HEK293 (cell line): Measurements from ENCODE around the gene VILL.
A peak's percentile ranks its signal among the peaks of the same experiment; 100 is the strongest.

Experiments
- EGR2 ChIP-seq: fragments of 450-650 bp; formaldehyde crosslinking; IDR thresholded peaks from 2 replicates; pipeline ENCODE4 v1.5.1; 2016; ENCODE audit warnings: low read depth, missing biosample characterization, missing genetic modification characterization
- FEZF1 ChIP-seq: fragments of 450-650 bp; formaldehyde crosslinking; IDR thresholded peaks from 2 replicates; pipeline ENCODE4 v1.5.1; 2016; ENCODE audit warnings: missing biosample characterization, missing genetic modification characterization
- GFI1B ChIP-seq: fragments of 450-650 bp; formaldehyde crosslinking; IDR thresholded peaks from 2 replicates; pipeline ENCODE4 v1.5.1; 2016; ENCODE audit warnings: missing biosample characterization, missing genetic modification characterization
- GLI4 ChIP-seq: fragments of 450-650 bp; formaldehyde crosslinking; IDR thresholded peaks from 2 replicates; pipeline ENCODE4 v1.5.1; 2016; ENCODE audit warnings: missing biosample characterization, missing genetic modification characterization
- HOXC10 ChIP-seq: sonication (generic); formaldehyde crosslinking; IDR thresholded peaks from 2 replicates; pipeline ENCODE4 v1.8.1; 2023; ENCODE audit warnings: mild to moderate bottlenecking, missing genetic modification reagents
- MYNN ChIP-seq: fragments of 450-650 bp; formaldehyde crosslinking; IDR thresholded peaks from 2 replicates; pipeline ENCODE4 v1.5.1; 2016; ENCODE audit warnings: missing biosample characterization, missing genetic modification characterization, borderline replicate concordance
- YY1 ChIP-seq: fragments of 450-650 bp; formaldehyde crosslinking; IDR thresholded peaks from 2 replicates; pipeline ENCODE4 v1.5.1; 2018; ENCODE audit warnings: missing biosample characterization, missing genetic modification characterization
- ZBTB21 ChIP-seq: fragments of 450-650 bp; formaldehyde crosslinking; IDR thresholded peaks from 2 replicates; pipeline ENCODE4 v1.5.1; 2017; ENCODE audit warnings: missing biosample characterization, missing genetic modification characterization
- ZBTB48 ChIP-seq: fragments of 450-650 bp; formaldehyde crosslinking; IDR thresholded peaks from 2 replicates; pipeline ENCODE4 v1.5.1; 2016; ENCODE audit warnings: missing biosample characterization, missing genetic modification characterization
- ZBTB49 ChIP-seq: fragments of 450-650 bp; formaldehyde crosslinking; IDR thresholded peaks from 2 replicates; pipeline ENCODE4 v1.5.1; 2016; ENCODE audit warnings: missing biosample characterization, missing genetic modification characterization, low read depth
- ZNF2 ChIP-seq: fragments of 450-650 bp; formaldehyde crosslinking; IDR thresholded peaks from 2 replicates; pipeline ENCODE4 v1.5.1; 2016; ENCODE audit warnings: missing biosample characterization, missing genetic modification characterization
- ZNF274 ChIP-seq, 2 experiments: fragments of 200-500 bp in 1 of 2; fragments of 450-650 bp in 1 of 2; sonication (Bioruptor generic) in 1 of 2; formaldehyde crosslinking in 1 of 2; IDR thresholded peaks; 2 replicates each; pipeline versions ENCODE4 v1.5.1 to v1.6.1; 2014 to 2016; ENCODE audit warnings: borderline replicate concordance in 1 of 2, inconsistent platforms in 1 of 2, low read length in 1 of 2, missing biosample characterization in 1 of 2, missing genetic modification characterization in 1 of 2
- ZNF280C ChIP-seq: fragments of 450-650 bp; formaldehyde crosslinking; IDR thresholded peaks from 2 replicates; pipeline ENCODE4 v1.5.1; 2016; ENCODE audit warnings: missing biosample characterization, missing genetic modification characterization
- ZNF362 ChIP-seq: fragments of 450-650 bp; formaldehyde crosslinking; IDR thresholded peaks from 2 replicates; pipeline ENCODE4 v1.5.1; 2016; ENCODE audit warnings: missing biosample characterization, missing genetic modification characterization
- ZNF416 ChIP-seq: fragments of 450-650 bp; formaldehyde crosslinking; IDR thresholded peaks from 2 replicates; pipeline ENCODE4 v1.5.1; 2016; ENCODE audit warnings: missing biosample characterization, missing genetic modification characterization
- ZNF423 ChIP-seq: fragments of 450-650 bp; formaldehyde crosslinking; IDR thresholded peaks from 2 replicates; pipeline ENCODE4 v1.5.1; 2016; ENCODE audit warnings: missing biosample characterization, missing genetic modification characterization
- ZNF501 ChIP-seq: fragments of 450-650 bp; formaldehyde crosslinking; IDR thresholded peaks from 2 replicates; pipeline ENCODE4 v1.5.1; 2016; ENCODE audit warnings: missing biosample characterization, missing genetic modification characterization
- ZNF596 ChIP-seq: fragments of 450-650 bp; IDR thresholded peaks from 2 replicates; pipeline ENCODE4 v1.5.0; 2018; ENCODE audit warnings: missing biosample characterization, mild to moderate bottlenecking, missing genetic modification characterization, moderate library complexity
- ZNF600 ChIP-seq: fragments of 450-650 bp; formaldehyde crosslinking; IDR thresholded peaks from 2 replicates; pipeline ENCODE4 v1.5.1; 2016; ENCODE audit warnings: missing biosample characterization, missing genetic modification characterization
- ZNF654 ChIP-seq: fragments of 450-650 bp; formaldehyde crosslinking; IDR thresholded peaks from 2 replicates; pipeline ENCODE4 v1.5.1; 2016; ENCODE audit warnings: low read depth, missing biosample characterization, missing genetic modification characterization
- ZNF76 ChIP-seq: fragments of 450-650 bp; formaldehyde crosslinking; IDR thresholded peaks from 2 replicates; pipeline ENCODE4; 2016; ENCODE audit warnings: low read depth, missing biosample characterization, missing genetic modification characterization, borderline replicate concordance
- ZNF777 ChIP-seq: fragments of 450-650 bp; formaldehyde crosslinking; IDR thresholded peaks from 2 replicates; pipeline ENCODE4 v1.5.1; 2017; ENCODE audit warnings: missing biosample characterization, missing genetic modification characterization, borderline replicate concordance
- ZNF791 ChIP-seq: fragments of 450-650 bp; formaldehyde crosslinking; IDR thresholded peaks from 2 replicates; pipeline ENCODE4 v1.5.1; 2016; ENCODE audit warnings: missing biosample characterization, missing genetic modification characterization
- ZSCAN23 ChIP-seq: fragments of 450-650 bp; formaldehyde crosslinking; IDR thresholded peaks from 2 replicates; pipeline ENCODE4 v1.5.1; 2016; ENCODE audit warnings: missing biosample characterization, missing genetic modification characterization
- TF ChIP-seq, protein P1 (sequence below): fragments of 450-650 bp; formaldehyde crosslinking; IDR thresholded peaks from 2 replicates; pipeline ENCODE4 v1.5.1; 2017; ENCODE audit warnings: missing biosample characterization, missing genetic modification characterization
- TF ChIP-seq, protein P2 (sequence below): fragments of 450-650 bp; formaldehyde crosslinking; IDR thresholded peaks from 2 replicates; pipeline ENCODE4 v1.5.1; 2016; ENCODE audit warnings: missing biosample characterization, missing genetic modification characterization
- TF ChIP-seq, protein P3 (sequence below): fragments of 450-650 bp; formaldehyde crosslinking; conservative IDR thresholded peaks from 2 replicates; pipeline ENCODE4 v1.5.1; 2016; ENCODE audit warnings: low read depth, missing biosample characterization, missing genetic modification characterization

VILL gene

GRCh38 chr3:38003371-38003816, 12.8 kb downstream of the VILL start (continued):
- TF ChIP-seq ZNF600 (tag by site-specific recombination) (peak; percentile 32; the same call in 1 of the 2 replicates), ZNF280C (tag by site-specific recombination) (no peak), ZSCAN23 (tag by site-specific recombination) (no peak), HOXC10 (CRISPR knock-in tag) (no peak), ZNF791 (tag by site-specific recombination) (no peak), ZBTB21 (tag by site-specific recombination) (no peak), YY1 (tag by site-specific recombination) (no peak), ZNF2 (tag by site-specific recombination) (0 out of 2 replicates have a peak, but pooled peaks have one; percentile 17), ZNF423 (tag by site-specific recombination) (no peak), ZNF596 (no peak), ZBTB49 (tag by site-specific recombination) (no peak), MYNN (no peak), ZNF76 (tag by site-specific recombination) (no peak), GFI1B (tag by site-specific recombination) (no peak), GLI4 (no peak), ZBTB48 (0 out of 2 replicates have a peak, but pooled peaks have one; percentile 41), ZNF777 (tag by site-specific recombination) (no peak), ZNF654 (tag by site-specific recombination) (peak; percentile 52), FEZF1 (tag by site-specific recombination) (no peak), EGR2 (tag by site-specific recombination) (peak; percentile 77), ZNF501 (no peak), ZNF416 (tag by site-specific recombination) (no peak), ZNF274 (IDR thresholded peaks at IDR 0.05; ENCODE audit: low read length) (no peak), ZNF274 (tag by site-specific recombination; IDR thresholded peaks at IDR 0.05; ENCODE audit: borderline replicate concordance) (no peak), ZNF362 (tag by site-specific recombination) (no peak)
- TF ChIP-seq, protein P1, sequence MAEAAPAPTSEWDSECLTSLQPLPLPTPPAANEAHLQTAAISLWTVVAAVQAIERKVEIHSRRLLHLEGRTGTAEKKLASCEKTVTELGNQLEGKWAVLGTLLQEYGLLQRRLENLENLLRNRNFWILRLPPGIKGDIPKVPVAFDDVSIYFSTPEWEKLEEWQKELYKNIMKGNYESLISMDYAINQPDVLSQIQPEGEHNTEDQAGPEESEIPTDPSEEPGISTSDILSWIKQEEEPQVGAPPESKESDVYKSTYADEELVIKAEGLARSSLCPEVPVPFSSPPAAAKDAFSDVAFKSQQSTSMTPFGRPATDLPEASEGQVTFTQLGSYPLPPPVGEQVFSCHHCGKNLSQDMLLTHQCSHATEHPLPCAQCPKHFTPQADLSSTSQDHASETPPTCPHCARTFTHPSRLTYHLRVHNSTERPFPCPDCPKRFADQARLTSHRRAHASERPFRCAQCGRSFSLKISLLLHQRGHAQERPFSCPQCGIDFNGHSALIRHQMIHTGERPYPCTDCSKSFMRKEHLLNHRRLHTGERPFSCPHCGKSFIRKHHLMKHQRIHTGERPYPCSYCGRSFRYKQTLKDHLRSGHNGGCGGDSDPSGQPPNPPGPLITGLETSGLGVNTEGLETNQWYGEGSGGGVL (tag by site-specific recombination), result 0 out of 2 replicates have a peak, but pooled peaks have one; percentile 34
- TF ChIP-seq, protein P2, sequence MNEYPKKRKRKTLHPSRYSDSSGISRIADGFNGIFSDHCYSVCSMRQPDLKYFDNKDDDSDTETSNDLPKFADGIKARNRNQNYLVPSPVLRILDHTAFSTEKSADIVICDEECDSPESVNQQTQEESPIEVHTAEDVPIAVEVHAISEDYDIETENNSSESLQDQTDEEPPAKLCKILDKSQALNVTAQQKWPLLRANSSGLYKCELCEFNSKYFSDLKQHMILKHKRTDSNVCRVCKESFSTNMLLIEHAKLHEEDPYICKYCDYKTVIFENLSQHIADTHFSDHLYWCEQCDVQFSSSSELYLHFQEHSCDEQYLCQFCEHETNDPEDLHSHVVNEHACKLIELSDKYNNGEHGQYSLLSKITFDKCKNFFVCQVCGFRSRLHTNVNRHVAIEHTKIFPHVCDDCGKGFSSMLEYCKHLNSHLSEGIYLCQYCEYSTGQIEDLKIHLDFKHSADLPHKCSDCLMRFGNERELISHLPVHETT (tag by site-specific recombination), result no peak
- TF ChIP-seq, protein P3, sequence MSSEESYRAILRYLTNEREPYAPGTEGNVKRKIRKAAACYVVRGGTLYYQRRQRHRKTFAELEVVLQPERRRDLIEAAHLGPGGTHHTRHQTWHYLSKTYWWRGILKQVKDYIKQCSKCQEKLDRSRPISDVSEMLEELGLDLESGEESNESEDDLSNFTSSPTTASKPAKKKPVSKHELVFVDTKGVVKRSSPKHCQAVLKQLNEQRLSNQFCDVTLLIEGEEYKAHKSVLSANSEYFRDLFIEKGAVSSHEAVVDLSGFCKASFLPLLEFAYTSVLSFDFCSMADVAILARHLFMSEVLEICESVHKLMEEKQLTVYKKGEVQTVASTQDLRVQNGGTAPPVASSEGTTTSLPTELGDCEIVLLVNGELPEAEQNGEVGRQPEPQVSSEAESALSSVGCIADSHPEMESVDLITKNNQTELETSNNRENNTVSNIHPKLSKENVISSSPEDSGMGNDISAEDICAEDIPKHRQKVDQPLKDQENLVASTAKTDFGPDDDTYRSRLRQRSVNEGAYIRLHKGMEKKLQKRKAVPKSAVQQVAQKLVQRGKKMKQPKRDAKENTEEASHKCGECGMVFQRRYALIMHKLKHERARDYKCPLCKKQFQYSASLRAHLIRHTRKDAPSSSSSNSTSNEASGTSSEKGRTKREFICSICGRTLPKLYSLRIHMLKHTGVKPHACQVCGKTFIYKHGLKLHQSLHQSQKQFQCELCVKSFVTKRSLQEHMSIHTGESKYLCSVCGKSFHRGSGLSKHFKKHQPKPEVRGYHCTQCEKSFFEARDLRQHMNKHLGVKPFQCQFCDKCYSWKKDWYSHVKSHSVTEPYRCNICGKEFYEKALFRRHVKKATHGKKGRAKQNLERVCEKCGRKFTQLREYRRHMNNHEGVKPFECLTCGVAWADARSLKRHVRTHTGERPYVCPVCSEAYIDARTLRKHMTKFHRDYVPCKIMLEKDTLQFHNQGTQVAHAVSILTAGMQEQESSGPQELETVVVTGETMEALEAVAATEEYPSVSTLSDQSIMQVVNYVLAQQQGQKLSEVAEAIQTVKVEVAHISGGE (tag by site-specific recombination), result no peak
